Erythroblast (primary cell): Measurements from ENCODE around the gene LAMC2.

ENCODE experiments used
- GATA1 ChIP-seq: IDR thresholded peaks from 2 replicates; pipeline ENCODE4 v1.6.1; 2011; ENCODE audit warnings: low read depth, mild to moderate bottlenecking, control low read depth, low read length, moderate library complexity
- POLR2A ChIP-seq: IDR thresholded peaks from 2 replicates; pipeline ENCODE4 v1.6.1; 2011; ENCODE audit warnings: mild to moderate bottlenecking, low read length

DNA sequence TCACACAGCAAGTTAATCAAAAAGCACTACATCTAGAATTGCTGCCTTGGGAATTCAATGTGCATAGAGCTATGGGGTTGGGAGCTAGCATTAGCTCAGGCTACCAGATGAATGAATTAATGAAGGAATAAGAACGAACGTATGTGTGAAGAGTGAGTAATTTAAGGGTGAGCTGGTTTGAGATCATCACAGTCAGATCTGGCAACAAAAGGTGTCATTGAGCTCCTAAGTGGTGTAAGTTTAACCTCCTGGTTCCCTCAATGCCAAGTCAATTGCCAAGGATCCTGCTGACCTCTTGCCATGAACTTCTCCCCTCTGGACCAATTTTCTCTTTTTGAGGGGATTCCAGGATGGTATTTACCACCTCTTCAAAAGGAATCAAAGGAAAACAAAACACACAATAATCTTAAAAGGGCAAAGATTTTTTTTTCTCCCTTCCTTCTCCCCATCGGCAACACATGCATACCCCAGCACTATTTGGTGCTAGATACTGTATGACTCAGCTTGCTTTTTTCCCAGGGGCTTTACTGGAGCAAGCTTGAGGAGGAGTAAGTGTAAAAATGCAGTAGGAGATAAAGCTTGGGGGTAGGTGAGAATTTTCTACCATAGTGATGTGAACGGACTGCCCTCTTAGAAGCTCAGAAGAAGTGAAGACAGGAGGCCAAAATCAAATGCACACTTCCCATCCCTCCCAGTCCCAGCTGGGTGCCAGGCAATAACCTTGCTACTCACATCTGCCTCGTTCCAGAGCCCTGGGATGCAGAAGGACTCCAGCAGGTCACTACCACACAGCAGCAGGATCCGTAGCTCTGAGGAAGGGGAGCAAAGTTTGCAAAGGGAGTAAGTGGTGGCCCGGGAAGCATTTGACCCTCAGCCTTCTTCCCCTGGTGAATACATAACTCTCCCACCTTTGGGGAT is 92.0 kb downstream of the LAMC2 start:
- TF ChIP-seq POLR2A, result no peak
- no peak for TF ChIP-seq GATA1
